Amygdala (tissue), 56 donors: ENCODE data around the gene OR4M2.
"Not testable (repeated sequence)": the region's sequence is repeated elsewhere in the genome, so short reads cannot be mapped to it uniquely, and the experiment has no call there.

Experiments
- DNase-seq, 56 donors: peaks; one replicate each; lab custom pipeline; 2025; lab: John Stamatoyannopoulos, UW

The OR4M2 gene, protein sequence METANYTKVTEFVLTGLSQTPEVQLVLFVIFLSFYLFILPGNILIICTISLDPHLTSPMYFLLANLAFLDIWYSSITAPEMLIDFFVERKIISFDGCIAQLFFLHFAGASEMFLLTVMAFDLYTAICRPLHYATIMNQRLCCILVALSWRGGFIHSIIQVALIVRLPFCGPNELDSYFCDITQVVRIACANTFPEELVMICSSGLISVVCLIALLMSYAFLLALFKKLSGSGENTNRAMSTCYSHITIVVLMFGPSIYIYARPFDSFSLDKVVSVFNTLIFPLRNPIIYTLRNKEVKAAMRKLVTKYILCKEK

DNA sequence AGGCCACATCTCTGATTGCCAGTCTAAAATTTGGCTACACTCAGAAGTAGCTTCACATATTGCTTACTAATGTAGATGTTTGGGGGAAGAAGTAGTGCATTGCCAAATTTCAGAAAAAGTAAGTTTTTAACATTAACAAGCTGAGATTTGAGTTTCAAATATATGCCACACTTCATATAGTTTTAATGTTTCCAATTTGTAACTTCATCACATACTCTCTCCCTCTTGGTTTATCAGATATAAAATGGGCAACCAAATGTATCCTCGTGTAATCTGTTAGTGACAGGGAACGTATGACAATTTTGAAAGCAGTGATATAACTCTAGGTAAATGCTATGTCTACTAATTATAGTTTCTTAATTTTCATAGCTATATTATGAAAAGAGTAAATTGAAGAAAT is at the start of gene OR4M2:
Gene OR4M2 (plus strand): TSS at position 301 of the 400 bp plus-strand sequence. CDS start 98 bp downstream, at position 399.
- DNase-seq, result not testable (repeated sequence)

DNA sequence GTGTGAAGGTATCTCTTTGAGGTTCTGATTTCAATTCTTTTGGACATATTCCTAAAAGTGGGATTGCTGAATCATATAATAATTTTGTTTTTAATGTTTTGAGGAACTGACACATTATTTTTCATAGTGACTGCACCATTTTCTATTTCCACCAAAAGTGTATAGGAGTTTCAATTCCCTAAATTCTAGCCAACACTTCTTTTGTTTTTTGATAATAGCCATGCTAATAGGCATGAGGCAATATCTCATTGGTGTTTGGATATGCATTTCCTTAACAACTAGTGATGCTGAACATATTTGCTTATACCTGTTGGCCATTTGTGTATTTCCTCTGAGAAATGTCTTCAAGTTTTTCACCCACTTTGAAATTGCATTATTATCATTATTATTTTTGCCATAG is 11.1 kb upstream of the OR4M2 start:
- not testable (repeated sequence) for DNase-seq

DNA sequence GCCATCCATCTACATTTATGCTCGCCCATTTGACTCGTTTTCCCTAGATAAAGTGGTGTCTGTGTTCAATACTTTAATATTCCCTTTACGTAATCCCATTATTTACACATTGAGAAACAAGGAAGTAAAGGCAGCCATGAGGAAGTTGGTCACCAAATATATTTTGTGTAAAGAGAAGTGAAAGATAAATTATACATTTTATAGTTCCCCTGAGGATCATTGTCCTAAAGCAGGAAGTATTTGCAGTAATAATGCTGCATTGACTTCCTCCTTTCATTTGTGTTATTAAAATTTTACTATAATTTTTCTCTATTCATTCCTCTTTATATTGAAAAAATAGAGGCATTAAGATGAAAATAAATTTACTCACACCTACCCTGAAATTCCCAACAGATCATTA is 1.1 kb downstream of the OR4M2 start:
- not testable (repeated sequence) for DNase-seq

DNA sequence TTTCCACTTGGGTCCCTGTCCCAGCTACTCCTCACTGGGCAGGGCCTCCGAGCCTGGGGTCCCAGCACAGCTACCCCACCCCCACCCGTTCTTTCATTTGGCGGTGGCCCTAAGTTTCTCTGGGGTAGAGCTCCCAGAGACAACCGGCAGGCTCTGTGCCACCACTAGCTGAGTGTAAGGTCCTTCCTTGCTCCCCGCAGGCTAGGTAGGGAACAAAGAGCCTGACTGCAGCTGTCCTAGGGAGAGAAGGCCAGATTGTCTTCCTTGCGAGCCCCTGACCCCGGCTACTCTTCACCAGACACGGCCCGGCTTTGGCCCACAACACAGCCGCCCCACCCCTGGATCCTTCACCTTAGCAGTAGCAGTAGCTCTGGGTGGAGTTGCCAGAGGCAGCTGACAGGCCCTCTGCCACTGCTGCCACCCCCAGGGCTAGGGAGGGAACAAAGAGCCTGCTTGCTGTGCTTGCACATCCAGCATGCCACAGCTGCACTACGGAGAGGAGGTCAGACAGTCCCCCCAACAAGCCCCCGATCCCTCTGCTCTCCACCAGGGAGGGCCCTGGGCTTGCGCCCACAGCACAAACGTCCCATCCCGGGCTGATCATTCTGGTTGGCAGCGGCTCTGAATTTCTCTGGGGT is 18.4 kb downstream of the OR4M2 start:
- DNase-seq, result not testable (repeated sequence)

DNA sequence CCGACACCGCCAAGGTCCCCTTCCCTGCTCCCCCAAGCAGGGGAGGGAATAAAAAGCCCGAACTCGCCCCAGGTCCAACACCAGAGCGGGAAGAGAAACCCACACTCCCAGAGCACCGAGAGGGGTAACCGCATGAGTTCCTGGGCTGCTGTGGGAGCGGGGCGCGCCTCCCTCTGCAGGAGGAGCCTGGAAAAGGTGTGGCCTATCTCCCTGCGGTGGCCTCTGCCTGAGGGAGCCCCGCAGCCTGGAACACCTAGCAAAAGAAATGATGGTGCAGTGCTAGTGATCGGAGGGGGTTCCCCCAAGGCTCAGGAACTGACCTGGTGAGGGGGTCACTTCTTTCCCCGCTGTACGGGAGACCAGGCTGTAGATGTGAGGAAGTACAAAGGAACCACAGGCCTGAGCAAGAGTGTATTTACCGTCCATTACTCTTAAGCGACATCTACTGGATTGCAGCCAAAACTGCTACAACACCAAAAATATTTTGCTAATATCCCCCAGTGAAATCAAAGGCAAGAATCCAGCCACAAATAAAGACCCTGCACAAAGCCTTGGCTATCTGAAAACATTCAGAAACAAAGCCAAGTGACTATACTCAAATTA is 19.1 kb downstream of the OR4M2 start:
- not testable (repeated sequence) for DNase-seq

DNA sequence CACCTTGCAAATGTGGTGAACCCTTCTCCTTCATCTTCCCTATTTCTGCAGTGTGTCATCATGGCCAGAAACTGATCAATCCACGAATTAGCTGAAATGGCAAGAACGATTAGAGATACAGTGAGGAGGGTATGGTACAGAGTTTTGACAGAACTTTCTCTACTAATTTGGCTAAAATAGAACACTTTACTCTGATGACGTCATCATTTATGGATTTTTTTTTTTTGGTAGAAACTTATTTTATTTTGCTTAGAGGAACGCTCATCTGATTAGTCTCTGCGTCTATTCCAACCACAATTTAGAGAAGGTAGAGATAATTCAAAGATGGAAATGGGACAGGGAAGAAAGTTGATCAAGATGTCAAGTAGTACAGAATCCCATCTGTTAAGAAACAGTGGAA is 41.7 kb downstream of the OR4M2 start:
- DNase-seq, result not testable (repeated sequence)
